GM20431 (cell line): ENCODE results near the gene NOS1.
"Not testable (repeated sequence)": the region's sequence is repeated elsewhere in the genome, so short reads cannot be mapped to it uniquely, and the experiment has no call there.

Experiments
- in situ Hi-C: fragments of 300-500 bp; cut with MseI, MboI; formaldehyde crosslinking; loops from one replicate; pipeline ENCODE4 v1.15.0; 2020; ENCODE audit warnings: low sequenced_read_pairs; ENCODE audit not compliant: unreplicated experiment

Gene NOS1

GRCh38 chr12:117361347-117361751, at the start of gene NOS1:
Gene NOS1, minus strand, starts transcription at chr12:117361626. Its CDS starts 30,557 bp downstream, at chr12:117331069.
- in situ Hi-C loops, result loop anchor here (25.0 kb wide), 2 partner anchors 226 to 476 kb away; no protein-coding TSS in a partner anchor

DNA sequence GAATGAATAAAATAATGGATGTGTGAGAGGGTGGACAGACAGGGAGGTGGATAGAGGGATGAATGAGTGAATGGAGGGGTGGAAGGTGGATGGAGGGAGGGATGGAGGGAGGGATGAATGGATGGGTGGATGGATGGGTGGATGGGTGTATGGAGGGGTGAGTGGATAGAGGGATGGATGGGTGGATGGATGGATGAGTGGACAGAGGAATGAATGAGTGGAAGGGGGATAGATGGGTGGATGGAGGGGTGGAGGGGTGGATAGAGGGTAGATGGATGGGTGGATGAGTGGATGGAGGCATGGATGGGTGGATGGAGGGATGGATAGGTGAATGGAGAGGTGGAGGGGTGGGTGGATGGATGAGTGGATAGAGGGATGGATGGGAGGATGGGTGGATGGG, 47.9 kb upstream of the NOS1 start:
- in situ Hi-C loops, result no loop called here

DNA sequence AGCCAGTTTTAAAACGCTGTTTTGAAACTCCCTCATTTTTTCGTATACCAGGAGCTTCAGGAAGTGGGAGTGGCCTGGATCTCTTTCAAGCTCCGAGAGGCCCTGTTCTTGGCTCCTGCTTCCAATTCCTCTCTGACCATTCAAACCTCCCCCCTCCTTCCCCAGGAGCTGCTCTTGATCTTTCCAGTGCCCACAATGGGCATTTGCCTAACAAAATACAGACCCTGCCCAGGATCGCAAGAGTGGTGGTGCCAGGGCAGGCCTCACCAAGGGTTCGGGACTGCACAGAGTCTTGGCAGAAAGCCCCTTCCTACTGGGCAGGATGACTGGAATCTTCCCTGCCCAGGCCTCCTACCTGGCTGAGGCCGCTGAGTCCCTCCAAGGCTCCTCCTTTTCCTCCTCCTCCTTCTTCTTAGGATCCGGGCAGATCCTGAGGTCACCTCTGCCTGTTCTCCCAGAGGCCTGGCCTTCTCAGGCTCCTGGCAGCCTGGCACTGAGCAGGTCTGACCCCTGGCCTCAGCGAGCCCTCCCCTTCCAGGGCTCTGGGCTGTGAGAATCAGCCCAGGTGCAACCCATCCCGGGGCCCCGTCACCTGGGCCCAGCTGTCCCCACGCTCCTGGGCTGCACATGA, 46.9 kb upstream of the NOS1 start:
- in situ Hi-C loops, result no loop called here

DNA sequence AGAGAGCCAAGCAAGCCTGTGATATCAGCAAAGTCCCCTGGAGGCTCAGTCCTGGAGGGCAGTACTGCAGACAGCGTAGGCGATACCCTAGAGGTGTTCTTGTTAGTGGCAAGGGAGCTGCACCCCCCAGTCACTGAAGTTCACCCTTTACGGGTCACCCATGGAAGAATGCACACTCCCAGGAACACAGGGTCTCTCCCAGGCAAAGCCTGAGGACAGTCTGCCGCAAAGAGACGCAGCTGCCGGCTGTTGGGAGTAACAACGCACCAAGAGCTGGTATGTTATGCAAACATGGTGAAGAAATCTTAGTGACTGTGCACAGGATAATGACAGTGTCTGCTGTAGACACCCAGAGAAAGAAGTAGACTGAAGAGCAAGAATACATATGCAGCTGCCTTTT, 43.5 kb upstream of the NOS1 start:
- in situ Hi-C loops, result no loop called here

DNA sequence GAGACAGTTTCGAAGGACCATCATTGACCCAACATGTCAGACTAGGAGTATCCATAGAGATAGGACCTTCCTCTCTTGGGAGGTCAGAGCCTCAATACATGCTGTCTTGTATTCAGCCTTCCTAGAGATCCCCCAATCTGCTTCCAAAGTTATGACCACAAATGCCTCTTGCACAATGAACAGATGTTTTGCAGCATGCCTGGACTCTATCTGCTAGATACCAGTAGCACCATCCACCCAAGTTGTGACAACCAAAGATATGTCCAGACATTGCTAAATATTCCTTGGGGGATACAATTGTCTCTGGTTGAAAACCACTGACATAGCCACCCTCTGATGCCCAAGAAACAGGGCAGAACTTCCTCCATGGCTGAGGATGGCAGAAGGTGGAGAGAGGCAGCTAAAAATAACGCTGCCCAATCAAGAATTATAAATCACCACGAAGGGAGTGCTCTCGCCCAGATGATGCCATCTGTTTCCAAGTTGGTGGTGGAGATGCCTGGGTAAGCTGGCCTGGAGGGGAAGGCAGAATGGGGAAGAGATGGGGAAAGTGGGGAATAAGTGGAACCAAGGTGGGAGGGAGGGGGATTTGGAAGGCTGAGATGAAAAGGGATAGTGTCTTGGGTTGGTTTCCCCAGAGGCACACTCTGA, 42.9 kb upstream of the NOS1 start:
- in situ Hi-C loops, result no loop called here

DNA sequence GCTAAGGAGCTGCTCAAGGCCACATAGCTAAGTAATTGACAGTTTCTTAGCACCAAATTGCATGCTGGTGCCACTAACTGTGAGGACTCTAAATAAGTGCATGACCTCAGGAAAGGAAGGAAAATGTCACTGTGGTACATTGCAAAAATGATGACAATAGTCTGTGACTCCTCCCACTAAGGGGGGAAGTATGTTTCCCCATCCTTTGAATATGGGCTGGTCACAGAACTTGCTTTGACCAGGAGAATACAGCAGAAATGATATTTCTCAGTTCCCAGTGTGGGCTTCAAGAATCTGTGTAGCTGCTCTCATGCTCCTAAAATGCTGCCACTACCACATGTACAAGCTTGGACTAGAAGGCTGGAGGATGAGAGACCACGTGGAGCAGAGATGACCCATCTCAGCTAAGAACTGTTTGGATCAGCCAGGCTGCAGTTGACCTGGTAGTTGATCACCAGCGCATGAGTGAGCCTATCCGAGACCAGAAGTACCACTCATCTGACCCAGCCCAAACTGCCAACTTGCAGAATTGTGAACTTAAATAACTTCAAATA, 42.2 kb upstream of the NOS1 start:
- in situ Hi-C loops, result no loop called here

- in situ Hi-C loops, result no loop called here
These were observed 40.9 kb upstream of the NOS1 start for GRCh38 chr12:117402363-117402762.

GRCh38 chr12:117400912-117401311, 39.5 kb upstream of the NOS1 start:
- in situ Hi-C loops, result no loop called here

DNA sequence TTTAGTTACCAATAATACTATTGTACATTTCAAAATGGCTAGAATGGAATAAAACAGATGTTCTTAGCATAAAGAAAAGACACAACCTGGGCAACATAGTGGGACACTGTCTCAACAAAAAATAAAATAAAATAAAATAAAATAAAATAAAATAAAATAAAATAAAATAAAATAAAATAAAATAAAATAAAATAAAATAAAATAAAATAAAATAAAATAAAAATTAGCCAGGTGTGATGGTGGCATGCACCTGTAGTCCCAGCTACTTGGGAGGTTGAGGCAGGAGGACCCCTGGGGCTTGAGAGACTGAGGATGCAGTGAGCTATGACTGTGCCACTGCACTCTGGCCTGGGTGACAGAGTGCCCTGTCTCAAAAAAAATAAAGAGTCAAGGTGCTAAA, 37.1 kb upstream of the NOS1 start:
- in situ Hi-C loops, result not testable (repeated sequence)

- in situ Hi-C loops, result no loop called here
These were observed 34.3 kb upstream of the NOS1 start for GRCh38 chr12:117395766-117396165.

GRCh38 chr12:117394491-117394890, 33.1 kb upstream of the NOS1 start:
- in situ Hi-C loops, result no loop called here

DNA sequence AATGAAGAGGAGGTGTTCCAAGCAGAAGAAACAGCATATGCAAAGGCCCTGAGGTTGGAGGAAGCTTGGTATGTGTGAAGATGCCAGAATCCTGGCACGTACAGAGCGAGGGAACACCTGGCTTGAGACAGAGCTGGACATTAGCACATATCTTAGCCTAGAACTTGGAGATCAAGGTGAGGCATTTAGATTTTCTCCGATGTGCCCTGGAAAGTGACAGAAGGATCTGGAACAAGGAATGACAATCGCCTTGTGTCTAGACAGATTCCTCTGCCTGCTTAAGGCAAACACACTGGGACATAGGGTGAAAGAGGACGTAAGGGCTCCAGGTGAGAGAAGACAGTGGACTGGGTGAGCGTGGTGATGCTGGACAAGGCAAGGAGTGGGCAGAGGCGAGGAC, 32.2 kb upstream of the NOS1 start:
- in situ Hi-C loops, result no loop called here

GRCh38 chr12:117390866-117391265, 29.4 kb upstream of the NOS1 start:
- in situ Hi-C loops, result no loop called here

DNA sequence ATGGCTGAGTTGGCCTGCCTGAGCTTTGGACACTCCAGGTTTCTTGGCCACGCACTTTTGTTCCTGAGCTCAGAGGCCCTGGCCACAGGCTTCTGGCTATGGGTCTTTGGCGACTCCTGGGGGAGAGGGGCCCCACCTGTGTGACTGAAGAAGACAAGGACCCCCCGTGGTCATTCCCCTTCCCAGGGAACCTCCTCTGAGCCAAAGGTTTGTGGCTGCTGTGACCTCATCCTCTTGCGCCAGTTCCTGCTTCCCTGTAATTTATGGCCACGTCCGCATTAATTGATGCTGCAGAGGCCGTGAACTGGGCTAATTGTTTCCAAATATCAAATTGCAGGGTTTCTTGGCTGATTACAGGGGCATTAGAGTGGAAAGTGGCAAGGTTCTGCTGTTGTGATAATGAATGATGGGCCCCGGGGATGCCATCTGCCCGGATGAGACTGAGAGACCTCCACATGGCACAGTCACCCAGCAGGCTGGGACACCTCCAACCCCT, 27.6 kb upstream of the NOS1 start:
- in situ Hi-C loops, result no loop called here

GRCh38 chr12:117387832-117388231, 26.4 kb upstream of the NOS1 start:
- in situ Hi-C loops, result no loop called here

DNA sequence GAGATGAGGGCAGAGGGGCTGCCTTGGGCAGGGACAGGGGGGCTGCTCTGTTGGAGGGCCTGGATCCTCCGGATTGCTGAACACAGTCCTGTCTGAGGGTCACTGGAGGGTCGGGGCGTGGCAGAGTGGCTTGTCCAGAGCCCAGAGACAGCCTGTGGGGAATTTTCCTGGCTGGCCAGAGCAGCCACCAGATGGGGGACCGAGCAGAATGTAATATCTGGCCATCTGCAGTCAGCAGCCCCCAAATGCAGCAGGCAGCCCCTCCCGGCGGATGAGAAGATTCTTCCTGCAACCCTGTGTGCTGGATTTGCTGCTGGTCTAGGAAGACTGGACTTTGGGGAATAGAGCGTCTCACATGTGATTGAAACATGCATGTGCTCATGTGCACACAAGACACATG, 23.3 kb upstream of the NOS1 start:
- in situ Hi-C loops, result no loop called here

- in situ Hi-C loops, result no loop called here
These were observed 18.7 kb upstream of the NOS1 start for GRCh38 chr12:117380083-117380482.

DNA sequence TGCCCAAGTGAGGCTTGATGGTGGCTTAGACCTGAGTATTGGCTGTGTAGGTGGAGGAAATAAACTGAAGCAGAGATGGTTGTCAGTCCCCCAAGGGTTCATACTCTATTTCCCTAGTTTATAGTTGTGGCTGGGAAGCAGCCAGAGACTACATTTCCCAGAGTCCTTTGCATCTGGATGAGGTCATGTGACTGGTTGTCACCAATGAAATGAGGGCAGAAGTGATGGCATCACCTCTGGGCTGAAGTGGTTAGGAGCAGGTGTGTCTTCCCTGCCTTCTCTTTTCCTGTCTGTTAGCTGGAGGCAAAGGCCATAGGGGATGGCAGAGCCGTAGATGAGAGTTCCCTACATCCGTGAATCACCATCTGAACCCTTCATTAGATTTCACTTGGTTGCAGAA, 16.3 kb upstream of the NOS1 start:
- in situ Hi-C loops, result no loop called here

DNA sequence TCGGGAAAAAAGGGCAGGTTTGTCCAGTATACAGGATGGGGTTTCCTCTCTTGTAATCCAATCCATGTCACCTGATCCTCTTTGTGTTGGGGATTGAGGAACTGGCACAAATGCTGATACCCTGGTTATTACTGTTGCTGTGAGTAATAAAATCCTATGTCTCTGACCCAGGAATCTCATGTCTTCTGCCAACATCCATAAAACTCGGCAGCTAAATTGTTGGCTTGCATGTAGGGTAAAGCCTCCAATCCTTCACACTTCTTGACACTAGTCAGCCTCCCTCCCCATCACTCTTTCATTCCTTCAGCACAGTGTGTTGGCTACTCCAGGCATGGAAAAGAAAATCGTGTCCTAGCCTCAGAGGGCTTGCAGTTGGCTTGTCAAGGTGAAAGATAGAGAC, 9.2 kb upstream of the NOS1 start:
- in situ Hi-C loops, result loop anchor here (25.0 kb wide), 2 partner anchors 217 to 467 kb away; no protein-coding TSS in a partner anchor

GRCh38 chr12:117370000-117370399, 8.6 kb upstream of the NOS1 start:
- in situ Hi-C loops, result loop anchor here (25.0 kb wide), 2 partner anchors 217 to 467 kb away; no protein-coding TSS in a partner anchor

DNA sequence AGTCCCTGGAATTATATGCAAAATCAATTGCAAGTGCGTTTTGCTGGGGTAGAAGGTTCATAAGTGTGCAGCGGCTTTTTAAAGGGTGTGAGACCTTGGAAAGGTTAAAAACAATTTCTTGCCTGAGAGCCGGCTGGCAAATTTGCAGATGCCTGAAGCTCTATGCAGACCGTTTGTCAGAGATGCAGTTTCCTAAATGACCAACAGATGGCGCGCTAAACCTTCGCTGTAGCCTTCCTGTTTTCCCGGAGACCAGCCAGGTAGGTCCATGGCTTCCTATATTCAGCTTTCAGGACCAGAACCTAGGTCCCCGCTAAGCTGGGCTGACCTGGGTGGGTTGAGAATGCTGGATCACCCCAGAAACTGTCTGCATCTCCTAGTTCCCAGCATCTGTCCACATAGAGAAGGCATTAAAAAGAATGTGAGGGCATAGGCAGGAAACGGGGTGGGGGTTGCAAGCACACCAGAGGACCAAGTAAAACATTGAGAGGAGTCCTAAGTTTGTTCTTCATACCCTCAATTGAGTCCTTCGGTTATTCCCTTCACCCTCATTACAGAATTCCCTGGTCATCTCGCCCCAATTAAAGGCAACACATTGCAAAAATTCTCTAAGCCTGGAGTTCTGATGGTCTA, 5.7 kb upstream of the NOS1 start:
- in situ Hi-C loops, result loop anchor here (25.0 kb wide), 2 partner anchors 220 to 470 kb away; no protein-coding TSS in a partner anchor
